Keratinocyte (primary cell): ENCODE measurements around the gene CMIP. TPM values are rescaled to one million over a fixed set of nuclear protein-coding genes. Genes with fewer than 3 reads are reported as not detected.

Experiments used
- DNase-seq: peaks from one replicate; pipeline ENCODE4 v3.0.0-alpha.2; 2011; ENCODE audit warnings: low read depth, missing footprints, low spot score
- FAIRE-seq: peaks from 2 replicates; lab custom pipeline; 2011; peaks lifted over from hg19 to GRCh38; lab: Jason Lieb, UNC
- H2AFZ ChIP-seq: 2 replicates; pipeline ENCODE4 v1.6.0; 2012; ENCODE audit warnings: low read length, control low read depth, inconsistent platforms; ENCODE audit not compliant: control insufficient read depth
- H3K27ac ChIP-seq: 2 replicates; pipeline ENCODE4 v1.5.1; 2011; ENCODE audit warnings: low read length; ENCODE audit not compliant: control insufficient read depth, insufficient read depth
- H3K27me3 ChIP-seq: 3 replicates; pipeline ENCODE4 v1.6.0; 2011; ENCODE audit warnings: low read length; ENCODE audit not compliant: control insufficient read depth, insufficient read depth; ENCODE audit errors: extremely low read depth
- H3K36me3 ChIP-seq, 2 experiments: 2 replicates in 1 of 2; 3 replicates in 1 of 2; pipeline ENCODE4 v1.5.1; 2011; ENCODE audit warnings: low read length in 2 of 2, mild to moderate bottlenecking in 1 of 2; ENCODE audit not compliant: control insufficient read depth in 2 of 2, insufficient read depth in 2 of 2; ENCODE audit errors: extremely low read depth in 1 of 2
- H3K4me1 ChIP-seq: 3 replicates; pipeline ENCODE4 v1.5.1; 2011; ENCODE audit warnings: low read length; ENCODE audit not compliant: control insufficient read depth, insufficient read depth; ENCODE audit errors: extremely low read depth
- H3K4me2 ChIP-seq: 3 replicates; pipeline ENCODE4 v1.6.0; 2011; ENCODE audit warnings: low read depth, low read length; ENCODE audit not compliant: control insufficient read depth, insufficient read depth; ENCODE audit errors: extremely low read depth
- H3K4me3 ChIP-seq, 3 experiments: fragments of 200-600 bp in 1 of 3; sonication (generic) in 1 of 3; 2 replicates in 2 of 3; 3 replicates in 1 of 3; pipeline ENCODE4 v1.5.1; 2011 to 2016; ENCODE audit warnings: low read length in 3 of 3, mild to moderate bottlenecking in 3 of 3, control low read depth in 2 of 3, inconsistent platforms in 1 of 3, low read depth in 1 of 3, mixed read lengths in 1 of 3, mixed run types in 1 of 3, moderate library complexity in 1 of 3; ENCODE audit not compliant: control insufficient read depth in 2 of 3, insufficient read depth in 2 of 3; ENCODE audit errors: extremely low read depth in 1 of 3
- H3K79me2 ChIP-seq: 2 replicates; pipeline ENCODE4 v1.6.0; 2012; ENCODE audit warnings: low read length; ENCODE audit not compliant: control insufficient read depth, insufficient read depth
- H3K9ac ChIP-seq: 3 replicates; pipeline ENCODE4 v1.6.0; 2011; ENCODE audit warnings: low read length; ENCODE audit not compliant: control insufficient read depth, insufficient read depth; ENCODE audit errors: extremely low read depth
- H3K9me1 ChIP-seq: 3 replicates; pipeline ENCODE4 v1.6.0; 2011; ENCODE audit warnings: low read length; ENCODE audit not compliant: control insufficient read depth, insufficient read depth; ENCODE audit errors: extremely low read depth
- H3K9me3 ChIP-seq: 2 replicates; pipeline ENCODE4 v1.5.1; 2012; ENCODE audit warnings: low read depth, low read length; ENCODE audit not compliant: control insufficient read depth
- H4K20me1 ChIP-seq: 3 replicates; pipeline ENCODE4 v1.6.0; 2011; ENCODE audit warnings: low read length; ENCODE audit not compliant: control insufficient read depth, insufficient read depth; ENCODE audit errors: extremely low read depth
- CTCF ChIP-seq, 3 experiments: IDR thresholded peaks in 1 of 3; conservative IDR thresholded peaks in 1 of 3; optimal IDR thresholded peaks in 1 of 3; 2 replicates in 2 of 3; 3 replicates in 1 of 3; pipeline versions ENCODE3 to v1.5.1; 2011; ENCODE audit warnings: low read length in 3 of 3, mild to moderate bottlenecking in 3 of 3, moderate library complexity in 2 of 3, control low read depth in 1 of 3, inconsistent platforms in 1 of 3; ENCODE audit not compliant: insufficient read depth in 2 of 3; ENCODE audit errors: extremely low read depth in 1 of 3
- EZH2 ChIP-seq: IDR thresholded peaks from one replicate; pipeline ENCODE4 v1.6.1; 2012; ENCODE audit warnings: inconsistent platforms, mild to moderate bottlenecking, low read length, moderate library complexity
- dilution Hi-C: fragments of 300-500 bp; cut with MboI; formaldehyde crosslinking; loops from one replicate; pipeline ENCODE4 v1.7.0; 2020; ENCODE audit warnings: low sequenced_read_pairs; ENCODE audit not compliant: extremely low pct_ligation_motif_present
- polyA plus RNA-seq, 5 experiments: library from polyadenylated mRNA; depleted of rRNA in 3 of 5; stranded (reverse) in 3 of 5; stranded (forward) in 1 of 5; unstranded in 1 of 5; fragments of >200 nt; gene quantifications; 1 replicate in 1 of 5; 2 replicates in 3 of 5; 3 replicates in 1 of 5; pipeline versions ENCODE4 v1.2.1 to v1.2.3, GENCODE V29; 2011 to 2012; ENCODE audit warnings: missing spikeins in 2 of 5, low read depth in 1 of 5, low replicate concordance in 1 of 5

The CMIP gene
- polyA plus RNA-seq, 1 donor (not counting 4 experiments of a cell fraction or from before 2014, with no cell fraction given) = 5.0 TPM

- Histone ChIP-seq H3K9me3 (no peaks in the 10 kb centered on the region), H4K20me1 (no peaks in the 10 kb centered on the region), H3K9ac (peak overlapping the region; percentile 60), H3K27ac (peak overlapping the region; percentile 68), H3K27me3 (no peaks in the 10 kb centered on the region), H3K9me1 (no peaks in the 10 kb centered on the region), H3K4me3 (no peak overlapping the region), H3K4me1 (peaks cover 10% of the 10 kb centered on the region), H2AFZ (no peak overlapping the region), H3K36me3 (peaks cover 39 to 42% of the 10 kb centered on the region in 2 experiments), H3K4me2 (peak overlapping the region; percentile 20), H3K79me2 (no peaks in the 10 kb centered on the region)
- DNase-seq = peak; percentile 61
- dilution Hi-C loops = no loop called here
- no peak for TF ChIP-seq EZH2
- no peak for TF ChIP-seq CTCF (optimal IDR thresholded peaks at IDR 0.05 in 1 of 3, IDR thresholded peaks at IDR 0.05 in 1 of 3, conservative IDR thresholded peaks at IDR 0.05 in 1 of 3; ENCODE audit: extremely low read depth in 1 of 3, insufficient read depth in 2 of 3, low read length in 3 of 3)
- FAIRE-seq = no peak
These were observed 216.5 kb downstream of the CMIP start for GRCh38 chr16:81661082-81661481.

GRCh38 chr16:81664153-81664552 is 219.5 kb downstream of the CMIP start:
- DNase-seq = no peak
- dilution Hi-C loops = no loop called here
- H3K4me3 ChIP-seq = no peak overlapping the region
- no peaks in the 10 kb centered on the region for H3K27me3 ChIP-seq
- peaks cover 10% of the 10 kb centered on the region for H3K4me1 ChIP-seq
- H2AFZ ChIP-seq = no peak overlapping the region
- H4K20me1 ChIP-seq = no peaks in the 10 kb centered on the region
- no peak for FAIRE-seq
- TF ChIP-seq EZH2 (no peak), CTCF (optimal IDR thresholded peaks at IDR 0.05 in 1 of 3, IDR thresholded peaks at IDR 0.05 in 1 of 3, conservative IDR thresholded peaks at IDR 0.05 in 1 of 3; ENCODE audit: extremely low read depth in 1 of 3, insufficient read depth in 2 of 3, low read length in 3 of 3) (no peak)
- H3K9me1 ChIP-seq = no peaks in the 10 kb centered on the region
- no peaks in the 10 kb centered on the region for H3K79me2 ChIP-seq
- H3K27ac ChIP-seq = no peak overlapping the region
- no peak overlapping the region for H3K4me2 ChIP-seq
- no peaks in the 10 kb centered on the region for H3K9me3 ChIP-seq
- peaks cover 33 to 40% of the 10 kb centered on the region in 2 experiments for H3K36me3 ChIP-seq
- H3K9ac ChIP-seq = no peak overlapping the region
